IMR-90 (cell line): ENCODE results near the gene TMEM170B.

Experiments used
- BHLHE40 ChIP-seq: fragments of 150-350 bp; IDR thresholded peaks from 2 replicates; pipeline ENCODE4 v1.6.1; 2016; ENCODE audit warnings: mild to moderate bottlenecking, low read depth, low read length
- CTCF ChIP-seq: conservative IDR thresholded peaks from 2 replicates; pipeline ENCODE4 v1.5.1; 2012; ENCODE audit warnings: mild to moderate bottlenecking, low read depth, low read length, improper control_type of control experiment
- ELK1 ChIP-seq: fragments of 150-350 bp; IDR thresholded peaks from 2 replicates; pipeline ENCODE4 v1.6.1; 2016; ENCODE audit warnings: low read depth, mild to moderate bottlenecking, low read length, moderate library complexity, borderline replicate concordance
- FOS ChIP-seq: fragments of 150-350 bp; IDR thresholded peaks from 2 replicates; pipeline ENCODE4 v1.6.1; 2016; ENCODE audit warnings: low read depth, low read length
- MAFK ChIP-seq: IDR thresholded peaks from 2 replicates; pipeline ENCODE4 v1.6.1; 2012; ENCODE audit warnings: low read depth, low read length, improper control_type of control experiment
- POLR2A ChIP-seq: IDR thresholded peaks from 2 replicates; pipeline ENCODE4 v1.6.1; 2012; ENCODE audit warnings: mild to moderate bottlenecking, low read depth, low read length
- RAD21 ChIP-seq: IDR thresholded peaks from 2 replicates; pipeline ENCODE4 v1.6.1; 2012; ENCODE audit warnings: low read length, improper control_type of control experiment
- RCOR1 ChIP-seq: IDR thresholded peaks from 2 replicates; pipeline ENCODE4 v1.6.1; 2012; ENCODE audit warnings: mild to moderate bottlenecking, low read length, improper control_type of control experiment; ENCODE audit not compliant: insufficient replicate concordance
- RFX5 ChIP-seq: IDR thresholded peaks from 2 replicates; pipeline ENCODE4 v1.8.0; 2012; ENCODE audit warnings: low read depth, mild to moderate bottlenecking, low read length, moderate library complexity
- SMC3 ChIP-seq: fragments of 150-350 bp; IDR thresholded peaks from 2 replicates; pipeline ENCODE4 v1.6.1; 2016; ENCODE audit warnings: low read depth, mild to moderate bottlenecking, antibody characterized with exemption, low read length, moderate library complexity
- USF2 ChIP-seq: fragments of 150-350 bp; IDR thresholded peaks from 2 replicates; pipeline ENCODE4 v1.6.1; 2017; ENCODE audit warnings: mild to moderate bottlenecking, antibody characterized with exemption, low read length, low read depth

- no peak for TF ChIP-seq CTCF
- no peak for TF ChIP-seq FOS
- TF ChIP-seq POLR2A = no peak
- TF ChIP-seq RCOR1 = no peak
- TF ChIP-seq ELK1 = no peak
- TF ChIP-seq RFX5 = no peak
- no peak for TF ChIP-seq BHLHE40
- no peak for TF ChIP-seq USF2
- TF ChIP-seq MAFK = no peak
- TF ChIP-seq SMC3 = no peak
- no peak for TF ChIP-seq RAD21
These were observed 54.9 kb downstream of the TMEM170B start for GRCh38 chr6:11592294-11592906.
